Gastrocnemius medialis (tissue), 4 donors: ENCODE measurements around the gene CCDC174. TPM values are rescaled to one million over a fixed set of nuclear protein-coding genes. Genes with fewer than 3 reads are reported as not detected.

Source experiments
- ATAC-seq, 2 donors: fragments of 150-250 bp; one replicate each; pipeline ENCODE4 v1.9.1; 2016
- DNase-seq, 2 donors: peaks; one replicate each; pipeline ENCODE4 v3.0.0-alpha.2; 2019
- H3K27ac ChIP-seq, 4 donors: fragments of 200-600 bp; sonication (generic); 1 replicate in 1 of 4; 2 replicates in 3 of 4; pipeline ENCODE4 v1.5.1; 2016 to 2018; ENCODE audit warnings: mild to moderate bottlenecking in 2 of 4, moderate library complexity in 1 of 4
- H3K27me3 ChIP-seq, 3 donors: fragments of 200-600 bp; sonication (generic) in 2 of 3; 1 replicate in 1 of 3; 2 replicates in 2 of 3; pipeline versions ENCODE4 v1.5.1 to v1.6.0; 2016 to 2019; ENCODE audit warnings: mild to moderate bottlenecking in 1 of 3, moderate library complexity in 1 of 3
- H3K36me3 ChIP-seq, 2 donors: fragments of 200-600 bp; sonication (generic) in 1 of 2; one replicate each; pipeline ENCODE4 v1.5.1; 2017 to 2018
- H3K4me1 ChIP-seq, 2 donors: fragments of 200-600 bp; sonication (generic) in 1 of 2; one replicate each; pipeline ENCODE4 v1.5.1; 2016 to 2017; ENCODE audit warnings: mild to moderate bottlenecking in 2 of 2
- H3K4me3 ChIP-seq, 4 donors: fragments of 200-600 bp; sonication (generic) in 3 of 4; 1 replicate in 1 of 4; 2 replicates in 3 of 4; pipeline ENCODE4 v1.5.1; 2016 to 2019; ENCODE audit warnings: mild to moderate bottlenecking in 2 of 4
- H3K9me3 ChIP-seq, 3 donors: fragments of 200-600 bp; sonication (generic) in 2 of 3; 1 replicate in 1 of 3; 2 replicates in 2 of 3; pipeline ENCODE4 v1.5.1; 2016 to 2019
- CTCF ChIP-seq, 5 experiments: fragments of 450-650 bp in 3 of 5; fragments of 200-600 bp in 2 of 5; sonication (generic) in 2 of 5; IDR thresholded peaks in 4 of 5; conservative IDR thresholded peaks in 1 of 5; 1 replicate in 4 of 5; 2 replicates in 1 of 5; pipeline ENCODE4 v1.5.1; 2016 to 2019; ENCODE audit warnings: antibody characterized with exemption in 5 of 5, mild to moderate bottlenecking in 3 of 5, moderate library complexity in 3 of 5
- POLR2A ChIP-seq, 2 donors: fragments of 450-650 bp; IDR thresholded peaks; one replicate each; pipeline ENCODE4 v1.6.1; 2017; ENCODE audit warnings: antibody characterized with exemption in 2 of 2, mild to moderate bottlenecking in 2 of 2, moderate library complexity in 2 of 2
- in situ Hi-C, 4 donors: fragments of 200-750 bp; cut with MboI; loops; one replicate each; pipeline versions ENCODE4 v1.15.0 to v1.8.0; 2017; ENCODE audit warnings: low sequenced_read_pairs in 4 of 4
- intact Hi-C: fragments of 100-400 bp; cut with DNase I; formaldehyde crosslinking; loops from one replicate; pipeline ENCODE4 v1.15.1; 2023; ENCODE audit warnings: low total_unique reads
- total RNA-seq, 4 donors: library from RNA; depleted of rRNA; stranded (reverse); fragments of >200 nt; gene quantifications; one replicate each; pipeline versions ENCODE4 v1.1.0 to v1.2.3, GENCODE V29; 2016

CCDC174 gene
- total RNA-seq, 4 donors from 2014 or later: 11.1 to 22.2 (median 14.8) TPM

- H3K4me1 ChIP-seq: no peaks in the 10 kb centered on the region
- no peak for ATAC-seq
- no peaks in the 10 kb centered on the region for H3K27me3 ChIP-seq
- intact Hi-C loops: no loop called here
- H3K9me3 ChIP-seq: no peaks in the 10 kb centered on the region
- no peak overlapping the region for H3K4me3 ChIP-seq
- no peak for DNase-seq
- no peaks in the 10 kb centered on the region for H3K36me3 ChIP-seq
- TF ChIP-seq CTCF (IDR thresholded peaks at IDR 0.05 in 4 of 5, conservative IDR thresholded peaks at IDR 0.05 in 1 of 5) (no peak), POLR2A (IDR thresholded peaks at IDR 0.05) (no peak)
- in situ Hi-C loops: no loop called here
- no peak overlapping the region for H3K27ac ChIP-seq
Observed at GRCh38 chr3:14685179-14685578, 33.6 kb downstream of the CCDC174 start.

- Histone ChIP-seq H3K36me3 (no peaks in the 10 kb centered on the region), H3K4me1 (no peaks in the 10 kb centered on the region), H3K9me3 (no peaks in the 10 kb centered on the region), H3K27ac (no peak overlapping the region), H3K27me3 (no peaks in the 10 kb centered on the region), H3K4me3 (no peak overlapping the region)
- no peak for ATAC-seq
- intact Hi-C loops (no loop called here), in situ Hi-C loops (no loop called here)
- no peak for DNase-seq
- TF ChIP-seq CTCF (IDR thresholded peaks at IDR 0.05 in 4 of 5, conservative IDR thresholded peaks at IDR 0.05 in 1 of 5) (no peak), POLR2A (IDR thresholded peaks at IDR 0.05) (no peak)
Observed at GRCh38 chr3:14687360-14687759, 35.8 kb downstream of the CCDC174 start.

- H3K27me3 ChIP-seq: no peaks in the 10 kb centered on the region
- in situ Hi-C loops: no loop called here
- DNase-seq (no peak), ATAC-seq (no peak)
- no peak overlapping the region for H3K4me3 ChIP-seq
- peaks cover 0 to 5% of the 10 kb centered on the region in 2 donors for H3K36me3 ChIP-seq
- H3K9me3 ChIP-seq: no peaks in the 10 kb centered on the region
- intact Hi-C loops: no loop called here
- H3K4me1 ChIP-seq: no peaks in the 10 kb centered on the region
- H3K27ac ChIP-seq: no peak overlapping the region
- TF ChIP-seq CTCF (IDR thresholded peaks at IDR 0.05 in 4 of 5, conservative IDR thresholded peaks at IDR 0.05 in 1 of 5) (no peak), POLR2A (IDR thresholded peaks at IDR 0.05) (no peak)
Observed at GRCh38 chr3:14688525-14688924, 37.0 kb downstream of the CCDC174 start.

GRCh38 chr3:14689247-14689980 is 37.9 kb downstream of the CCDC174 start:
- no peaks in the 10 kb centered on the region for H3K27me3 ChIP-seq
- no peaks in the 10 kb centered on the region for H3K4me1 ChIP-seq
- peaks cover 0 to 5% of the 10 kb centered on the region in 2 donors for H3K36me3 ChIP-seq
- intact Hi-C loops: no loop called here
- no peak for ATAC-seq
- H3K27ac ChIP-seq: no peak overlapping the region
- H3K9me3 ChIP-seq: no peaks in the 10 kb centered on the region
- in situ Hi-C loops: no loop called here
- no peak for TF ChIP-seq CTCF (IDR thresholded peaks at IDR 0.05 in 4 of 5, conservative IDR thresholded peaks at IDR 0.05 in 1 of 5)
- TF ChIP-seq POLR2A (IDR thresholded peaks at IDR 0.05): no peak
- no peak overlapping the region for H3K4me3 ChIP-seq
- DNase-seq: no peak

DNA sequence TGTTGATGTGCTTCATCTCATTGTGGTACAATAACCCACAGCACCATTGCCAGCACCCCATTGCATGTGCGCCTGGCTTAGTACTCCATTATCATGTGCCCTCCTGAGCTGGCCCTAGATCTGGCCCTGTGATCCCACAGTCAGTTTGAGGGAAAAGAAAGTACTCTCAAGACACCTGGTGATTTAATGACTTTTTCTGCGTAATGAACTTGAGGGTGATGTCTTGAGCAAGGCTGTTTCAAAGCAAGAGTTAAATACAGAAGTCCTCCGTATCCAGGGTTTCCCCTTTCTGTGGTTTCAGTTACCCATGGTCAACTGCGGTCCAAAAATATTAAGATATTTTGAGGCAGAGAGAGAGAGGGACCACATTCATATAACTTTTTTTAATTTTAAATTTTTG is 39.7 kb downstream of the CCDC174 start:
- Histone ChIP-seq H3K4me1 (no peaks in the 10 kb centered on the region), H3K4me3 (no peak overlapping the region), H3K9me3 (no peaks in the 10 kb centered on the region), H3K27ac (no peak overlapping the region), H3K27me3 (no peaks in the 10 kb centered on the region), H3K36me3 (peaks cover 0 to 5% of the 10 kb centered on the region in 2 donors)
- TF ChIP-seq POLR2A (IDR thresholded peaks at IDR 0.05): no peak
- no peak for TF ChIP-seq CTCF (IDR thresholded peaks at IDR 0.05 in 4 of 5, conservative IDR thresholded peaks at IDR 0.05 in 1 of 5)
- intact Hi-C loops: no loop called here
- ATAC-seq (no peak), DNase-seq (no peak)
- in situ Hi-C loops: no loop called here
